Caki2 (cell line): Measurements from ENCODE around the gene DDX47. TPM values are rescaled to one million over a fixed set of nuclear protein-coding genes. Genes with fewer than 3 reads are reported as not detected.
"Not testable (repeated sequence)": the region's sequence is repeated elsewhere in the genome, so short reads cannot be mapped to it uniquely, and the experiment has no call there.

ENCODE experiments used
- DNase-seq: peaks from one replicate; pipeline ENCODE4 v3.0.0-alpha.2; 2015; ENCODE audit warnings: low read depth
- in situ Hi-C: cut with HindIII; loops from 2 replicates; pipeline ENCODE4 v1.10.0; 2016; ENCODE audit warnings: low sequenced_read_pairs, low pct_unique_long_range_greater_than_20kb, mixed read lengths
- total RNA-seq: library from RNA; depleted of rRNA; stranded (reverse); fragments of >200 nt; shearing (Covaris generic); gene quantifications from 2 replicates; pipeline ENCODE4 v1.2.3, GENCODE V29; 2014; ENCODE audit warnings: low replicate concordance

The DDX47 gene
- total RNA-seq, 1 experiment from 2014 or later = 114 TPM

DNA sequence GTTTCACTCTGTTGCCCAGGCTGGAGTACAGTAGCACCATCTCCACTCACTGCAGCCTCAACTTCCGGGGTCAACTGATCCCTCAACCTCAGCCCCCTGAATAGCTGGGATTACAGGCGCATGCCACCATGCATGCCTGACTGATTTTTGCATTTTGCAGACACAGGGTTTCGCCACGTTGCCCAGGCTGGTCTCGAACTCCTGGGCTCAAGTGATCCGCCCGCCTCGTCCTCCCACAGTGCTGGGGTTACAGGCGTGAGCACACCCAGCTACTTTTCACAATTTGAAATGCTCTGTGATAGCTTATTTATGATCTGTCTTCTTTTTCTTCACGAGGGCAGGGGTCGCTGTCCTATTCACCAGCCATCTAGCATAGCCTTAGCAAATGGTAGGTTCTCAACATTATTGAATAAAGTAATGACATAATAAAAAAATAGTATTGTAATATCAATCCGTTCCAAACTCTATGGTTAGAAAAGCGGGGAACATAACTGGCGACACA is 477 bp upstream of the DDX47 start:
- no peak for DNase-seq
- in situ Hi-C loops = no loop called here

DNA sequence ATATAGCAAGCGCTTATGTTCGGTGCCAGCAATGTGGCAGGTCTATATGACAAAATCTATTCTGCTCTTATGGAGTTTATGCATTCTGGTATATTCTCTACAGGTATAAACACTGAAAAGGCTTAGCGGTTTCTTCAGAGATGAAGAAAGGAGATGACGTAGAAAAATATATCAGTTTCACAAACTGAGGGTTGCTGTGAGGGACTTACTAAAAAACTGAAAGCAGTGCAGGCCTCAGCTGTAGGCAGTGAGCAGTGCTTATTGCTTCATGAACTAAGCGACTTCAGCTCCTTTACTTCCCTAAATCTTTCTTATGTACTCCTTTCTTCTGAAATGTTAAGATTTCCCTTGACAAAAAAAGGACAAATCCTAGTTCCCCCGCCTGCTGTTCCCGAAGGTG is 4.5 kb downstream of the DDX47 start:
- no peak for DNase-seq
- in situ Hi-C loops = no loop called here

DNA sequence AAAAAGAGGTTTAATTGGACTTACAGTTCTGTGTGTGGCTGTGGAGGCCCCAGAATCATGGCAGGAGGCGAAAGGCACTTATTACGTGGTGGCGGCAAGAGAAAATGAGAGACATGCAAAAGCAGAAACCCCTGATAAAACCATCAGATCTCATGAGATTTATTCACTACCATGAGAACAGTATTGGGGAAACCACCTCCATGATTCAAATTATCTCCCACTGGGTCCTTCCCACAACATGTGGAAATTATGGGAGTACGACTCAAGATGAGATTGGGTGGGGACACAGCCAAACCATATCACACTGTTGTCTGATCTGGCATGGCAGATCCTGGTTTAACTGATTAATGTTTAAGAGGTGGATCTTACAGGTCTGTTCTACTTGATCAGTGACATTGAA is 5.6 kb downstream of the DDX47 start:
- in situ Hi-C loops = no loop called here
- DNase-seq = peak; percentile 48

DNA sequence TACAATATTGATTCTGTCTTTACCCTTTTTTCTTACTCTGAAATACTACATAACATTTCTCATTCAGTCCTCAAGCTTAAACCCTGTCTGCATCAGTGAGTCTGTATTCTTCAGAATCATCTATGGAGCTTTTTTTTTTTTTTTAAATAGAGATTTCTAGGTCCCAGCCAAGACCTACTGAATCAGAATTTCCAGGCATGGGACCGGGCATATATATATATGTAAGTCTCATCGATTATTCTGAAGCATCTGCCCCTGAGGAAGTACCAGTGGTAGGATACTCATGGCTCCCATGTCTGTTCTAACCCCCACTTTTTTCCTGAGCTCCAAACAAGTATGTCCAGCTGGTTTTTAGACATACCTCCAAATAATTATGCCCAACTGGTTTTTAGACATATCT is 6.1 kb downstream of the DDX47 start:
- in situ Hi-C loops = no loop called here
- no peak for DNase-seq

DNA sequence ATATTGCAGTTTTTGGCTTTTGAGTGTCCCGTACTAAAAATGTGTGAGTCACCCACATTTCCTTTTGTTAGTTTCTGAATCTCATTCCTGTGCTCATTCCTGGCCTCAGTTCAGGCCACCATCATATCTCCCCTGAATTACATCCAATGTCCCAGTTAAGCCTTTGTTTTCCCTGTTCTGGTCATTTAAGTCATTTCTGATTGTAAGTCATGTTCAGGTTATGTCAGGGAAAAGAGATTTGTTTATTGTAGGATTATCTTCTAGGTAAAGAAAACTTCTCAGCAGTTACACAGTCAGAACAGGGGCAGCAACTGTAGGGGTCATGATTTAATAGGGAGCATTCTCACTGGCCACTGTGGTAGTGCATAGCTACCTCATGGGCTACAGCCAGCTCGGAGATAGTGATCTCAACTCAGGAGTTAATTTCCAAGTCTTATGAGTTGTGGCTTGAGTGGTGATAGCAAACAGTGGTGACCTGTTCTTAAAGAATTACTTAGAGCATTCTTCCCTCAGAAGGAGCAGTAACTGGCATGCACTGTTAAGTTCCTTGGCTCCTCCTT is 6.7 kb downstream of the DDX47 start:
- in situ Hi-C loops = no loop called here
- DNase-seq = peak; percentile 94

DNA sequence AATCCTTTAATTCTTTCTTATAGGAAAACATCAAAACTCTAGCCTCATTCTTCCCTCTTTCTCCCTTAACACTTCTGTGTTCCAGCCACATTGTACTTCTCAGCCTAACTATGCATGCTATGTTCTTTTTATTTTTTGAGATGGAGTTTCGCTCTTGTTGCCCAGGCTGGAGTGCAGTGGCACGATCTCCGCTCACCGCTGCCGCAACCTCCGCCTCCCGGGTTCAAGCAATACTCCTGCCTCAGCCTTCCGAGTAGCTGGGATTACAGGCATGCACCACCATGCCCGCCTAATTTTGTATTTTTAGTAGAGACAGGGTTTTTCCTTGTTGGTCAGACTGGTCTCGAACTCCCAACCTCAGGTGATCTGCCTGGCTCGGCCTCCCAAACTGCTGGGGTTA is 7.2 kb downstream of the DDX47 start:
- in situ Hi-C loops, DNase-seq: not testable (repeated sequence)

DNA sequence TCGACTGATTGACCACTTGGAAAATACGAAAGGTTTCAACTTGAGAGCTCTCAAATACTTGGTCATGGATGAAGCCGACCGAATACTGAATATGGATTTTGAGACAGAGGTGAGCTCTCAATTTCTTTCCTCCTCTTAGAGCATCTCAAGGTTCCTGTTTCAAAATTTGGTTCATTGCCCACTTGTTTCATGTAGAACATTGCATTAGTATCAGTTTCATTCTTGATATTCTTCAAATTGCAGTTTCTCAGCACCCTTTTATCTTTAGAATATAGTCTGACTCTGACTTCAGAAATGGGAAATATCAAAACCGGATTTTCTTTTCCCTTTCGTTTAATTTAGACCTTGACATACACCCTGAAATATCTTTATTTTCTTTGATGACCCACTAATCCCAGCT is 8.8 kb downstream of the DDX47 start:
- in situ Hi-C loops = no loop called here
- no peak for DNase-seq

DNA sequence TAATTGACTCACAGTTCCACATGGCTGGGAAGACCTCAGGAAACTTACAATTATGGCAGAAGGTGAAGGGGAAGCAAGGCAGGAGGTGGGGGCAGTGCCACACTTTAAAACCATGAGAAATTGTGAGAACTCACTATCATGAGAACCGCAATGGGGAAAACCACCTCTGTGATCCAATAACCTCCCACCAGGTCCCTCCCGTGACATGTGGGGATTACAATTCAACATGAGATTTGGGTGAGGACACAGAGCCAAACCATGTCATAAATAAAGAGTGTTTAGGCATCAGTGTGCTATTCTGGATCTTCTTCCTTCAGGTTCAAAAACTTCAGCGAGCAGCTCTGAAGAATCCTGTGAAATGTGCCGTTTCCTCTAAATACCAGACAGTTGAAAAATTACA is 9.7 kb downstream of the DDX47 start:
- in situ Hi-C loops = no loop called here
- DNase-seq = no peak

DNA sequence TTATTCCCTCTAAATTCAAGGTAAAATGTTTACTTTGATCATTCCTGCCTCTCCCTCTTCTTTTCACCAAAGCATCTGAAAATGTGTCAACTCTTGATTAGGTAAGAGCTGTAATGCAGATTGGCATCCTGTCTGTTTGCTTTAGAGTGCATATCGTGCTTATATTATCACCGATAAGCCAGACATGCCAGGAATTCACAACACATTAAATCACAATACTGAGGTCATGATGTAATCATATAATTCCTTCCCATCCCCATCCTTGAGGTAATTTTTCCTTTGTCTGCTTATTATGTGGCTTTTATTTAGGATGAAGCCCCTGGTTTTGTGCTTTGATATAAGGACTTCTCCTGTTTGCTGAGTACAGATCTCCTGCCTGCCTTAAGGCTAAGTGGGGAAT is 10.2 kb downstream of the DDX47 start:
- peak; percentile 54 for DNase-seq
- in situ Hi-C loops = no loop called here

DNA sequence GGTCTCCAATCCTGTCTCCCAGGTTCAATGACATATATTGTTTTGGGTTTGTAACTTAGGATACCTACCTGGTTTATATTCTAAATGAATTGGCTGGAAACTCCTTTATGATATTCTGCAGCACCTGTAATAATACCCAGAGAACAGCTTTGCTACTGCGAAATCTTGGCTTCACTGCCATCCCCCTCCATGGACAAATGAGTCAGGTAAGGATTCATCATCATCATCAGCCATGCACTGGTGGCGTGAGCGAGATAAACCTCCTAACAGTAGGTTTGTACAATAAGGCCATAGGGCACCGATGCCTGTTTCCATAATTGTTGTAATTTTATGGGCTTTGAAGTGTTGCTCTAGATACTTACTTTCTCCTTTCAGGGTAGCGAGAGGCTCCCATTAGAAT is 10.7 kb downstream of the DDX47 start:
- DNase-seq = no peak
- in situ Hi-C loops = no loop called here

DNA sequence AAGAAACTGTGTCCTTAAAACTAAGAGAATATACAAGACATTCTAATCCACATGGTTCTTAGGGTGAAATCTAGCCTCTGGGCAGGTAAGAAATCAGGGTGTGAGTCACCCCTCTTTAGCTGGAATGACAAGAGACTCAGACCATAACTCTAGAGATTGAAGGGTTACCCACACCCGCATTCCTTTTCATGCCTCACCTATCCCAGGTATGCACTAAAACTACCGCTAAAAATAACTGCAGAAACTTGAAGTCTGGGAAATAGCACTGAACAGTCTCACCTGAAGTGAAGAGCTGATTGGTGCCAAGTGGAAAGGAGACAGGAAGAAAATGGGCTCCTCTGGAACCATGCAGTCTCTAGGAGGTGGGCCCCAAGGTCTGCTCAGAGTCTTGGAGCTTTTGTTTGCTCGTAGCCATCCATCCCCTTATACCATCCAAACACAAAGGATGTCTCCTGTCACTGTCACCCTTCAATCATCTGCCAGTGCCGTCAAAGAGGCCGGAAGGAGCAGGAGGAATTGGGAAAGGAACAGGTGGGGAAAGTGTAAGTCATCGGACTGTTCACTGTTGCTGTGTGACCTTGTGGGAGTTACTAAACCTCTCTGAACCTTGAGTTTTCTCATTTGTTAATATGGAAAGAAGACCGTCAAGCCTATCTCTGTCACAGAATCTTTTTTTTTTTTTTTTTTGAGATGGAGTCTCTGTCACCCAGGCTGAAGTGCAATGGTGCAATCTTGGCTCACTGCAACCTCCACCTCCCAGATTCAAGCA is 22.4 kb downstream of the DDX47 start:
- in situ Hi-C loops = no loop called here
- DNase-seq = peak; percentile 61

DNA sequence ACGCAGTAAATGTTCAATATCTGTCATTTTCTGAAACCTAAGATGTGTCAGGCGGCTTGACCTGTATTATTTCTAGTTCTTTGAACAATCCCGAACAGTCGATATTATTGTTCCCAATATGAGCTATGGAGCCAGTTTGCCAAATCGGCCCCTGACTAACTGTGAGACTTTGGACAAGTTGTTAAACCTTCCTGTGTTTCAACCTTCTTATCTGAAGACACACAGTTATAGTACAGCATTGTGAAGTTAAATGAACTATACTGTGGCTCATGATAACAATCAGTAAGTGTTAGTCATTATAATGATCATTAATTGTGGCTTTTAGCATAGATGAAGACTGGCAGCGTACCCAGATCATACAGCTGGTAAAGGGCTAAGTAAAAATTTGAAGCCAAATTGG is 23.4 kb downstream of the DDX47 start:
- no peak for DNase-seq
- in situ Hi-C loops = no loop called here

DNA sequence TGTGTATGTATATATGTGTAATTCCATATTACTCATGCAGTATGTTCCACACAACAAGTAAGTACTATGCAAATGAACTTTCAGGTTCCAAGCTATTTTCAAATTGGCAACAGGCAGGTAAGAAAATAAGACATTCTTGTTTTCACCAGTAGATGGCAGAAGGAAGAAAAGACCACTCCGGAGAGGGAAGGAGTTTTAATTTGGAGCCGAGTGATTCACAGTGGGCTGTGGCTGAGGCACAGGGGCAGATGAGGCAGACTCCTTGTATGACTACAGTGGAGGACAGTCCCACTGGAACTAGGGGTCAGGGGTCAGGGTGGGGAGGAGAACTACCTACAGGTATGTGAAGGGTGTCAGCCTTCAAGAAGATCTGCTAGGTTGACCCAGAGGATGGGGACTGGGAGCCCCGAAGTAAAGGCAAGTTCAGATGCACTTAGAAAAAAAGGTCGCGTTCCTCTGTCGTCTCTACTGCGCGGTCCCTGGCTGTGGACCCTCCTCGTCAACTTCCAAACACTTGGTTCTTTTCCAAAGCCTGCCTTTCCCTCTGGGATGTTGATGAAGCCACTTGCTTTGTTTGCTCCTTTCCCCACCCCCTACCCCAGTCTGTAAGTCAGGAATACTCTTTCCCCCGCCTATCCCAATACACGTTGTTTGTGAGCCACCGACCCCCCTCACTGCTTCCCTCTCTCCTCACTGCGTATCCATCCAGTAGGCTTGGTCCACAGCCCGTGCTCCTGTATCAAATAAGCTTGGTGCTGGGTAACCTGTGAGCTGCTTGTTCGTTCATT is 24.1 kb downstream of the DDX47 start:
- DNase-seq = peak; percentile 81
- in situ Hi-C loops = no loop called here

DNA sequence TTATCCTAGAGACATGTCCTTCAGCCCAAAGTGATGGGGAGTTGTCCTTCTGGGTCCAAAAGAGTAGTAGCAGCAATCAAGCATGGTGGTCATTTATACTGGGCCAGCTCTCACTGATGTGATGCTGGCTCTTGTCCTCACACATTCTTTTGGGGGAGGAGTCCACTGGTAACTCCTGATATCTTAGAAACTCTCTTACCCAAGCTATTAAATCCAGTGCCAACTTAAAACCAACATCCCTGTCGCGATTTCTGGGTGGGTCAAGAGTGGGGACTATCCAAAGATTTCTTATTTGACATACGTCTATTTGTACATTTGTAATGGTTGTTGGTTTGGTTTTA is 24.6 kb downstream of the DDX47 start:
- no peak for DNase-seq
- in situ Hi-C loops = no loop called here

DNA sequence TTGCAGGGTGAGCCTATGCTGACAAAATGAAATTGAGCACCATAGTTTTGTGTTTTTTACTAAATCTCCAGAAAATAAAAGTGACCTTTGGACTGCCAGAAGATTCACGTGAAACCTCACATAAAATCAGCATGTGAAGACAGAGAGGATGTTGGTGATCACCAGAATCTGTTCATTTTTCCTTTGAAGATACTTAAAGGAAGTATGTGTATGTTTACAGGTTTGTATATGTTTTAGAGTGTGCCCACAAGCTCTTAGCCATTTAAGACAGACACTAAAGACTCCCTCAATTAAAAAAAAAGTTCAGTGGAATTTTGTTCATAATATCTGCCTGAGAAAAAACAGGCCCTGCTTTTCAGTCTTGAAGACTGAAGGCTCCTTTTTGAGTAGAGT is 25.9 kb downstream of the DDX47 start:
- DNase-seq = no peak
- in situ Hi-C loops = no loop called here

DNA sequence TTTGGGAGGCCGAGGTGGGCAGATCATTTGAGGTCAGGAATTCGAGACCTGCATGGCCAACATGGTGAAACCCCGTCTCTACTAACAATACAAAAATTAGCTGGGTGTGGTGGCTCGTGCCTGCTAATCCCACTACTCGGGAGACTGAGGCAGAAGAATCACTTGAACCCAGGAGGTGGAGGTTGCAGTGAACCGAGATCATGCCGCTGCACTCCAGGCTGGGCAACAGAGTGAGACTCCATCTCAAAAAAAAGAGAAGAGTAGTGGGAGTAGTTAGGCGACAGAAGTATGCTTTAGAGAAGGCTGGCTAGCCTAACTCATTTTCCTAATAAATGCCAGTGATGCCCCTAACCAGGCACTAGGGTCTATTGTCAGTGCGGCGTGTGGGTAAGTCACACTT is 26.3 kb downstream of the DDX47 start:
- in situ Hi-C loops, DNase-seq: not testable (repeated sequence)

DNA sequence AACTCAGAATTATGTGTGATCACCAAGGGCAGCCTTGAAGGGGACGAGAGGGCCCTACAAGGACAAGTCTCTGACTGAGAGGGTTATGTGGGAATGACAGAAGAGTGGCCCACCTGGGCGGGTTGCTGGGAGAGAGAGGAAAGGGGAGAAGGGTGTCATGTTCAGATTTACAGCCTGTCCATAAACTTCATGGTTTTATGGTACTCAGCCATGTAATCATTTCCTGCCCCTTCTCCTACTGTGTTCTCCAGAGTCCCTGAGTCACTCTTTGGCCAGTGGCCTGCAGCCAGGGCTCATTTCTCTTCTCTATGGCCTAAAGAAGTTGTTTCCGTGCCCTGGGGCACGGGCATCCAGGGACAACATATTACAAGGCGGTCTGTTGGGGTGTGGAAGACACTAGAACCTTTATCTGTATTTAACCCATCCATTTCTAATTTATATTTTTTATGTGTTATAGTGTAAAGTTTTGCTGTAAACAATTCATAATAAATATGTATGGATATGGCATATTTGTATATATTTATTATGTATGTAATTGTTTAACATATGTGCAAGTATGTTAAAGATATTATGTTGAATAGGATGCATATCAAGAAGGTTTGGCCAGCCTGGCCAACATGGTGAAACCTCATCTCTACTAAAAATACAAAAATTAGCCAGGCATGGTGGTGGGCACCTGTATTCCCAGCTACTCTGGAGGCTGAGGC is 26.9 kb downstream of the DDX47 start:
- peak; percentile 85 for DNase-seq
- in situ Hi-C loops = no loop called here

DNA sequence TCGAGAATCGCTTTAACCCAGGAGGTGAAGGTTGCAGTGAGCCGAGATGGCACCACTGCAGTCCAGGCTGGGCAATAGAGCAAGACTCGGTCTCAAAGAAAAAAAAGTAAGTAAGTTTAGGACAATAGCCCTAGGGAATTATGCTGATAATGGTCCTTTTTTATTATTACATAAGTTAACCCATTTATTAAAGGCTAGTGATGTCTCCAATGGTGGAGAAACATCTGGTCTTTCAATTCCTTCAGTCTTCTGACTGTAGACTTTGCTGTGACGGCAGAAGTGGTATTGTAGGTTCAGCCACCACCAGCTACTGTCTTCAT is 27.4 kb downstream of the DDX47 start:
- in situ Hi-C loops = no loop called here
- no peak for DNase-seq

DNA sequence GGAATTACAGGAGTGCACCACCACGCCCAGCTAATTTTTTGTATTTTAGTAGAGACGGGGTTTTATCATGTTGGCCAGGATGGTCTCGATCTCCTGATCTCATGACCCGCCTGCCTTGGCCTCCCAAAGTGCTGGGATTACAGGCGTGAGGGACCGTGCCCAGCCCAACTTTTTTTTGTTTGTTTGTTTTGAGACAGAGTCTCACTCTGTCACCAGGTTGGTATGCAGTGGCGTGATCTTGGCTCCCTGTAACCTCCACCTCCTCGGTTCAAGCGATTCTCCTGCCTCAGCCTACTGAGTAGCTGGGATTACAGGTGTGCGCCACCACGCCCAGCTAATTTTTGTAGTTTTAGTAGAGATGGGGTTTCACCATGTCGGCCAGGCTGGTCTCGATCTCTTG is 28.3 kb downstream of the DDX47 start:
- in situ Hi-C loops = not testable (repeated sequence)
- peak; percentile 20 for DNase-seq
